GM04503 (cell line): ENCODE measurements around the gene AMPH.
A peak's percentile ranks its signal among the peaks of the same experiment; 100 is the strongest.
"Not testable (repeated sequence)": the region's sequence is repeated elsewhere in the genome, so short reads cannot be mapped to it uniquely, and the experiment has no call there.

Experiments used
- DNase-seq: peaks from one replicate; pipeline ENCODE4 v3.0.0-alpha.2; 2012; ENCODE audit warnings: low read depth

AMPH gene

DNA sequence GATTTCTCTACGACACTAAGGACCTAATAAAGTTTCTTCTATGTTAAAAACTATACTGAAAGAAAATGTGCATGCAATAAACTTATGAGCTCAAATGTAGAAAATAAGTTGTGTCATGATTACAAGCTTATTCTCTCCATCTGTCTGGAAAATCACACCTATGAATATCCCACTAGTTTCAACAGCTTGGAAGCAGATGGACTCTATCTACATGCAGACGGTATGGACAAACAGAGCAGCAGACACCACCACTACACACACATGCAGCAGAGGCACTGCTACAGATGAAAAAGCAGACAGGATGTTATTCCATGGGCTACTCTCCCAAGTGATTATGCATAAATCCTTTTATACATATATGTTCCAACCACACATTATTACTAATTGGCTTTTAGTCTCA lies 234.3 kb downstream of the AMPH start:
- DNase-seq, result no peak

DNA sequence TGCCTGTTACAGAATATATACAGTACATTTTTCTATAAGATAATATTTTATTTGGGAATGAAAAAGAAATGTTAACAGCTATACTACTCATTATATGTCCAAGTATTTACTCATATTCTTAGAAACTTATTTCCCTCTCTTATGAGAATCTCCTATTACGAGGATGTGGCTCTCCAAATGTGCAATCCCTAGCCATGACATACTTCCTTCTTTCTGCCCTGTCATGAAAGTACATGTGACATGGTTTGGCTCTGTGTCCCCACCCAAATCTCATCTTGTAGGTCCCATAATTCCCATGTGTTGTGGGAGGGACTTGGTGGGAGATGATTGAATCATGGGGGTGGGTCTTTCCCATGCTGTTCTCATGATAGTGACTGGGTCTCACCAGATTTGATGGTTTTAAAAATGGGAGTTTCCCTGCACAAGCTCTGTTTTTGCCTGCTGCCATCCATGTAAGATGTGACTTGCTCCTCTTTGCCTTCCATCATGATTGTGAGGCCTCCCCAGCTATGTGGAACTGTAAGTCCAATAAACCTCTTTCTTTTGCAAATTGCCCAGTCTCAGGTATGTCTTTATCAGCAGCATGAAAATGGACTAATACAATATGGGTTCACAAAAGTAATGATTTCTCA lies 235.1 kb downstream of the AMPH start:
- DNase-seq, result not testable (repeated sequence)

DNA sequence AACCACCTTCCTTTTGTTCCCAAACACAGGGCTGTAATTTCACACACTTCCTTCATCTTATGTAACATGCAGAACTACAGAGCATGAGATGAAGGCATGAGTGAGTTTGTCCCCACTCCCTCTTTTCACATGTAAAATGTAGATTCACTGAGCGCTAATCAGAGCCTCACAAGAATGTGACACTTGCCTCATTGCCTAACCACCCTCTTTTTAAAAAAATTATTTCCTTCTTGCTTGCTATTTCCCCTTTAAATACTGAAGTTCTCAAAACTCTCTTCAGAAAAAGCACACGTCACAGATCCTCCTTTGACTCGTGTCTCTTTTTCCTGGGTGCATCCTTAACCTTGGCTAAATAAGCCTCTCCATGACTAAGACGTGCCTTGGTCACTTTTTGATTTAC lies 236.5 kb downstream of the AMPH start:
- no peak for DNase-seq

DNA sequence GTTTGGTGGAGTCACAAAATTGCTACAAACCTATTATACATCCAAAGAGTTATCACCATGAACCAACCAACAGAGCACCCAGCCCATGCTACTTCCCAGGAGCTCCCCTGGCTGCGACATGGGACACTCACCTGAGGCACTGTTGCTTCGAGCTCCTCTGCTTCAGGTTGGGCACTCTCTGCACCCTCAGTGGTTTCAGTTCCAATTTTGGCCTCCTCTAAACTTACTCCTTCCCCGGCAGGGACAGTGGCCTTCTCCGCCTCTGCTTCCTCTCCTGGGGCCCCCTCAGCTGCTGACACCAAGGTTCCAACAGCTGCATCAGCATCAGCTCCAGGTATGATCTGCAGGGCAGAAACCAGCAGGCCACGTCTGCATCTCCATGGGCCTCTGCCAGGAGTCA lies 237.3 kb downstream of the AMPH start:
- no peak for DNase-seq

DNA sequence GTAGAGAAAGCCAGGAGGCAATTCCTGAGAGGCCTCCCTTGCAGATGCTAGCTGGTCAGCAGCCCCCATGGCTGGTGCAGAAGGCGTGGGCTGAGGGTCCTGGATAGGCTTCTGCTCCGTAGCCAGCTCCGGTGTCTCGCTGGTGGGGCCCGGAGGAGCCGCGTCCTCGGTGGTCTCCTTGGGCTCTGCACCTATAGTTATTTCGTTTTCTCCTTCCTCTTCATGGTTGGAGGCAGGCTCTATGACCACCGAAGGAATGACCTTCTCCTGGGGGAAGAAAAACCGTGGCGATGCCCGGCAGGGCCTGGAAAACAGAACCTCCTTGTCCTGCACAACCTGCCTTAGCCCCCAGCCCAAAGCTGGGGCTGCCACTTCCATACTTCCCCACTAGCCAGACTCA lies 239.4 kb downstream of the AMPH start:
- DNase-seq, result no peak

DNA sequence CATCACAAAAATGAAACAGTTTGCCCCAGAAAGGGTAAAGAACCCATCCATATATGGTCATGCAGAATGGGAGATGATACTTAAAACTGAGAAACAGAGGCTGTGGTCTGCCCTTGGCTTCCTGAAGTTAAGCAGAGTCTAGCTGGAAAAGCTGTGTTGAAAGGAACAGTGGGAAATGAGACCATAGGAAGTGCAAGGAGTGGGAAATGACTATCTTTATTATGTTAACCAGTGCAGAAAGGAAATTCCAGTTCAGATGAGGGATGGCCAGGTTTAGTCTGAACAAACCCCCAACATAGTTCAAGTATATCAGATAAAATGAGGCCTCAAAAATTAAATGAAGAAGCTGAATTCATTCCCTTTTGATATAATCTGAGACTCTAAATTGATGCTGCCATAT lies 245.5 kb downstream of the AMPH start:
- DNase-seq, result no peak

DNA sequence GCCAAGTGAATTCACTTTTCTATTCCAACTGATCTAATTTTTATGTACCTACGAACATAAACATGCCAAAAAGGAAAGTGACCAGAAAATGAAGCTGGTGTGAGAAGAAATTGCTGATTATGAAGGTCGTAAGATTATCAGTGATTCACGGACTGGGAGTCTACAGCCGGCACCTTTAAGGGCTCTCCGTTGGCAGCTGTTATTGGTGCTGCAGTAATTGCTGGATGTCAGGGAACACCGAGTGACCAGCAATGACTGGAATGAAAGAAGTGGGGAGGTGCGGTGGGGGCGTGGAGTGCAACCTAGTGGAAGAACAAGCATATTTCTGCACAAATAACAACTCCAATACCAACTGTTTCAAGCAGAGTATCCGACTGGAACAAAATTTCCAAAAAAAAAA lies 247.9 kb downstream of the AMPH start:
- DNase-seq, result no peak

DNA sequence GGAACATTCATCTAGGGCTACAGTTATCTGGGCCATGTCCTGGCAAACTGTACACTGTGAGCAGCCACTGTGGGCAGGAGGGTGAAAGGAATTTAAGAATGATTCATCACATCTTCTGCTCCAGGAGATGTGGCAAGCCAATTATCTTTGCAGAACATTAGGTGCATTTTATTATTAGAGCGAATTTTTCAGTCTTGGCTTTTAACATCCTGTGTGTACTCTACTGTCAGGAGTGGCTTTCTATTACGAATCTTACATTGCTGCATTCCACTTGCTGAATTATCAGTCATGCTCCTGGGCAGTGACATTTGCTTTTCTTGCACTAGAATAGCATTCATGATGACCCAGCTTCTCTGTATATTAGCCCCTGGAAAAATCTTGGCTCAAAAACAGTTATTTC lies 248.5 kb downstream of the AMPH start:
- DNase-seq, result peak; percentile 22

DNA sequence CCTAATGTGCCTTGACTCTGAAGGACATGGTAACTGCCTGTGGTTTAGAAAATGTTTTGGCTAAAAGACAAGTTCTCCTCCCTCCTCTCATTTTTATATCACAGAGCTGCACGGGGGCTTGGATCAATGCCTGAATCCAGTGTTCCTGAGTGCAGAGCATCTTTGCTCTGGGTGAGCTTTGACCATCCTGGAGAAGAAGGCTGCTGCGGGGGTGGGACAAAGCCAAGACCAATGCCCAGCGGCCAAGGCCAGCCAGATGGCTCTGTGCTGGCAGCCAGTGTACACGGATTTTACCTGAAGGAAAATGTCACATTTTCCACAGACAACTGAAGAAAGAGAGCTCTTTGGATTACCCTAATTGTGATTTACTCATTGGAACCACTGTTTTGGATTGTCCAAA lies 255.7 kb downstream of the AMPH start:
- DNase-seq, result no peak

DNA sequence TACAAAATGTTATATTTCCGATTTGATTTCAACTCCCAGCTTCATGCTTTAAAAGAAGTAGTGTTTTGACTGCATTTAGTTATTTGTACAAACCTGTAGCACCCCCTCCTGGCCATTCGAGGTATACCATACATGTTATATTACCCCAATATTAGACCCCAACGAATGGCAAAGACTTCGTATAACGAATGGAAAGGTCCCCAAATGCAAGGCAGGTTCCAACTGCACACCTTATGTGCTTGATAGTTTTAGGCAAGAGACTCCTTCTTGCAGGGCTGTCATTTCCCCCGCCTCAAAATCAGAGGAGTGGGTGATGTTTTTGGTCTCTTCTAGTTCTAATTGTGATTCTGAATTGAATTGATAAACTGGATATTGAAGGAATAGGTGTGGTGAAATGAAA lies 256.7 kb downstream of the AMPH start:
- DNase-seq, result no peak

DNA sequence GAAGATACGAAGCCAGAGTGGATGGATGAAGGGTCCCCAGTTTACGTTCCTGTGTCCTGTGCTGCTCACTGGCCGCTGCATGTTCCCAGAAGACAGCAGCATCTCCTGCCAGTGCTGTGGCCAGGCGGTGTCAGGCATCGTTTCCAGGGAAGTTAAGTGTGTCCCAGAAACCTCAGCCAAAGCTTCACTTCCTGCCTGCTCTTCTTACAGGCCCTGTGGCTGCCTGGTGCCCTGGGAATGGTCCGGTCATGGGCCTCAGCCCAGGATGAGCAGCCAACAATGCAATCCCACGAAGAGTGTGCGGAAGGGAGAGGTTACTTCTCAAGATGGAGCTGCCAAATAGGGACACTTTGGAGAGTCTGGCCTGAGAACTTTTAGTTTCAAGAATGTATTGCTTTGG lies 258.0 kb downstream of the AMPH start:
- DNase-seq, result no peak

DNA sequence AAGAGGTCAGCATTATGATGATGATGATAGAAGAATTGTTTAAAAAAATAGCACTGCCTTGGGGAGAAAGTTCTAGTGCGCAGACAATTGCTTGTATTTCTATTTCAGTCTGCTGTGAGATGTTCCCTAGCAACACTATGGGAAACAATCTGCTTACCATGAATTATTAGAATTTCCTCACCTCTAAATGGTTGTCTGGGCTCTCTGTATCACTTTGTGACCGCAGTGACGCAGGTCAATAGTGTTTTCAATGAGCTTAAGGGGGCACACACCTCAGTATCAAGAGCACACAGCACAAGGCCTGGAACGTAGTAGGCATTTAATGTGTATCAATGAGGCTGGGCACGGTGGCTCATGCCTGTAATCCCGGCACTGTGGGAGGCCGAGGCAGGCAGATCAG lies 258.9 kb downstream of the AMPH start:
- DNase-seq, result no peak

DNA sequence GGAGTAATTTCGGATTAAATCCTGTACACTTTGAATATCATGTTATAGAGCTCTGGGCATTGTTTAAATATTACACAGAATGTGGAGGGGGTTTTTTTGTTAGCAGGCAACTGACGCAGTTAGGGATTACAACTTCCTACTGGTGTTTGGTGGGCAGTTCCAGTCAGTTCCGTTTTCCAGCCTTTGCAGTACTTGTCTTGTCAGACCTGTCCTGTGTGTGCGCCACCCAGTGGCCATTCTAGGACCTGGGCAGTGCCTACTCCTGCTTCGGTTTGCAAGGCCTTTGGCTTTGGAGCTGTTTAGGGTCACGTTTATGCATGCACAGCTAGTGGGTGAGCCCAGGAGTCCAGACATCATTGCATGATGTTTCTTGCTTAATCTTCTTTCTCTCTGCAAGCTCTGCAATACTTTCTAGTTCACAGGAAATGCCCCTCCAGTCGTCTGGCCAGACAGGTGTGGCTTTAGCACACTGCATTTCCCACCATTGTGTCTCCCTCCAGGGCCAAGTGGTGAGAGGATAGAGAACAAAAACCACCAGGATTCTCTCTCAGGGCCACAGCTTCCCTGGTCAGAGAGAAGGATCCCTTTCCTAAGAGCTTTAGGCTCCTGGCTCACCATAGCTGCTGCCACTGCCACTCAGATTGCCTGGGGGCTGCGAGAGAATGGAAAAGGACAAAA lies 261.2 kb downstream of the AMPH start:
- DNase-seq, result peak; percentile 31

DNA sequence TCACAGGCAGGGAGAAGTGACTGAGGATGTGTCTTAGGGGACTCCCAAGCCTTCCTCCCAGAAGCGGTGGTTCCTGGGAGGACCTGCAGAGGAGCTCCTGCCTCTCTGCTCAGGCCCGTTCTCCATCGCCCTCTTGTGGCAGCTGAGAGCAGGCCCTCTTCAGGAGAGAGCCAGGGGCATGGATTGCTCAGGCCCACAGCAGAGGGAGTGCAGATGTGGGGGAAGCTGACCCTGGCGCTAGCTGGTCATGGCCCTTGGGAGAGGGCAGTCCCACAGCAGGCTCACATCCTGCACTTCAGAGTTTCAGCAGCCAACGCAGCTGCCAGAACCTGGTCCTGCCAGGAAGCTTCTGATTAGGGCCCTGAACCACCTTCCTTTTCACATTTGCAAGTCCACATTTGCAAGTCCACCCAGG lies 263.0 kb downstream of the AMPH start:
- no peak for DNase-seq

DNA sequence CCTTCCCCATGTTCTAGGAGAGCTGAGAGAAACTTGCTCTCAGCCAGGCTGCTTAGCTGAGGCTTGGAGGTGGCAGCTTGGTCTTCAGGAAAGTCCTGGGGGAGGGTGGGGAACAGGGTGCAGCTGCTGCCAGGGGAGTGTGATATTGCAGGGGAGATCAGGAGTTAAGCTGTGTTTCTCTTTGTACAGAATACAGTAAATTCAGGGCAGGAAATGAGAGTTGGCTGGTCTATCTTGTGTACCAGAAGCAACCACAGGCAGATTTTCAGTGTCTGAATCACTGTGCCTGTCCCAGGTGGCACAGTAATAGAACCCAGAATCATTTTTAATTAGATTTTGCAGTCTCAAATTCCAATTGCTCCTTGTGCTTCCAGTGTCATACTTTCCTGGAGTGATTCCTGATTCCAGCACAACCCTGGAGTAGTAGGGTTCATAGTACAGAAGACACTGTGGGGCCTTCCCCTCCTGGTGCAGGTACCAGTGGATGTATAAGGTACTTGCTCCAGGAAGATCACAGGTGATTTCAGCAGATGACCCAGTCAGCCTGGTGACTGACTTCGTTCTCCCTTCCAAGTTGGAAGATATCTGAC lies 263.8 kb downstream of the AMPH start:
- no peak for DNase-seq

DNA sequence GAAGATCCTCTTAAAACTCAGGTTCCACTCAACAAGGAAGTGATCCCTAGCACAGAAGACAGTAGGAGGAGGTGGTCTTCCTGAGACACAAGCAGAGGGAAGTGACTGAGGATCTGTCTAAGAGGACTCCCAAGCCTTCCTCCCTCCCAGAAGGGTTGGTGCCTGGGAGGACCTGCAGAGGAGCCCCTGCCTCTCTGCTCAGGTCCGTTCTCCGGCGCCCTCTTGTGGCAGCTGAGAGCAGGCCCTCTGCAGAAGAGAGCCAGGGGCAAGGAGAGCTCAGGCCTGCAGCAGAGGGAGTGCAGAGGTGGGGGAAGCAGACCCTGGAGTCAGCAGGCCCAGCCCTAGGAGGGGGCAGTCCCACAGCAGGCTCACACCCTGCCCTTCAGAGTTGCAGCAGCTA lies 267.8 kb downstream of the AMPH start:
- not testable (repeated sequence) for DNase-seq

DNA sequence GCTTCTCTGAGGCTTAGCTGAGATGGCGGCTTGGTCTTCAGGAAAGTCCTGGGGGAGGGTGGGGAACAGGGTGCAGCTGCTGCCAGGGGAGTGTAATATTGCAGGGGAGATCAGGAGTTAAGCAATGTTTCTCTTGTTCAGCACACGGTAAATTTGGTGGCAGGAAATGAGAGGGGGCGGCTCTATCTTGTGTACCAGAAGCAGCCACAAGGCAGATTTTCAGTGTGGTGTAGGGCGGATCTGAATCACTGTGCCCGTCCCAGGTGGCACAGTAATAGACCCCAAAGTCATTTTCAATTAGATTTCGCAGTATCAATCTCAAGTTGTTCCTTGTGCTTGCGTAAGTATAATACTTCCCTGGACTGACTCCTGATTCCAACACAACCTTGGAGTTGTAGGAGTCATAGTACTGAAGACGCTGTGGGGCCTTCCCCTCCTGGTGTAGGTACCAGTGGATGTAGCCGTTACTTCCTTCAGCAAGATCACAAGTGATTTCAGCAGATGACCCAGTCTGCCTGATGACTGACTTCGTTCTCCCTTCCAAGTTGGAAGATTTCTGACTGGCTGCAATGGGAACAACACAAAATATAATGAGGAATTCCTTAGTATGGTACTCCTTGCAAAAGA lies 268.4 kb downstream of the AMPH start:
- DNase-seq, result not testable (repeated sequence)

DNA sequence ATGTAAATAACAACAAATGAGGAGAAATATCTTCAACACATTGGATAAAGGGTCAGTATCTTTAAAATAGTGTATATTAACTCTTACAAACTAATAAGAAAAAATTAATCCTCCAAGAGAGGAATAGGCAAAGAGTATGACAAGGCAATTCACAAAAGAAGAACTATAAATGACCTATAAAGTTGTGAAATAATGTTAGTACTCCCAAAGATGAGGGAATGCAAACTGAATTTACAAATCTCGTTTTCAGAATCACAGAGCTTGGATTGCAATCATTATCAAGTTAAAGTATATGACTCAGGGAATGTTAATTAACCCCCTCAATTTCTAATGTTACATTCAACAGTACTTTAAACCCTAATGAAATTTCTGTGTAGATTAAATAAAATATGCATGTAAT lies 270.4 kb downstream of the AMPH start:
- no peak for DNase-seq

DNA sequence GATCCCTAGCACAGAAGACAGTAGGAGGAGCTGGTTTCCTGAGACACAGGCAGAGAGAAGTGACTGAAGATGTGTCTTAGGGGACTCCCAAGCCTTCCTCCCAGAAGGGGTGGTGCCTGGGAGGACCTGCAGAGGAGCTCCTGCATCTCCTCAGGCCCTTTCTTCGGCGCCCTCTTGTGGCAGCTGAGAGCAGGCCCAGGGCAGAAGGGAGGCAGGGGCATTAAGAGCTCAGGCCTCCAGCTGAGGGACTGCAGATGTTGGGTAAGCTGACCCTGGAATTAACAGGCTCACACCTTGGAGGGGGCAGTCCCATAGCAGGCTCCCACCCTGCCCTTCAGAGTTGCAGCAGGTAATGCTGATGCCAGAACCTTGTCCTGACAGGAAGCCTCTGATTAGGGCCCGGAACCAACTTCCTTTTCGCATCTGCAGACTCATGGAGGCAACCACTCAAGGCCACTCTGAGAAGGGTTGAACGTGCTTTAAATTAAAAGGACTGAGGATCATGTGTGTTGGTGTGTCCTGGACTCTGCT lies 272.0 kb downstream of the AMPH start:
- not testable (repeated sequence) for DNase-seq

DNA sequence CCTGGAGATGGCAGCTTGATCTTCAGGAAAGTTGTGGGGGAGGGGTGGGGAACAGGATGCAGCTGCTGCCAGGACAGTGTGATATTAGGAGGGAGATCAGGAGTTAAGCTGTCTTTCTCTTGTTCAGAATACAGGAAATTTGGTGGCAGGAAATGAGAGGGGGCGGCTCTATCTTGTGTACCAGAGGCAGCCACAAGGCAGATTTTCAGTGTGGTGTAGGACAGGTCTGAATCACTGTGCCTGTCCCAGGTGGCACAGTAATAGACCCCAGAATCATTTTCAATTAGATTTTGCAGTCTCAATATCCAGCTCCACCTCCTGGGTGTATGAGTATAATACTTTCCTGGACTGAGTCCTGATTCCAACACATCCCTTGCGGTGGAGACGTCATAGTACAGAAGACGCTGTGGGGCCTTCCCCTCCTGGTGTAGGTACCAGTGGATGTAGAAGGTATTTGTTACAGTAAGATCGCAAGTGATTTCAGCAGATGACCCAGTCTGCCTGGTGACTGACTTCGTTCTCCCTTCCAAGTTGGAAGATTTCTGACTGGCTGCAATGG lies 272.8 kb downstream of the AMPH start:
- not testable (repeated sequence) for DNase-seq

DNA sequence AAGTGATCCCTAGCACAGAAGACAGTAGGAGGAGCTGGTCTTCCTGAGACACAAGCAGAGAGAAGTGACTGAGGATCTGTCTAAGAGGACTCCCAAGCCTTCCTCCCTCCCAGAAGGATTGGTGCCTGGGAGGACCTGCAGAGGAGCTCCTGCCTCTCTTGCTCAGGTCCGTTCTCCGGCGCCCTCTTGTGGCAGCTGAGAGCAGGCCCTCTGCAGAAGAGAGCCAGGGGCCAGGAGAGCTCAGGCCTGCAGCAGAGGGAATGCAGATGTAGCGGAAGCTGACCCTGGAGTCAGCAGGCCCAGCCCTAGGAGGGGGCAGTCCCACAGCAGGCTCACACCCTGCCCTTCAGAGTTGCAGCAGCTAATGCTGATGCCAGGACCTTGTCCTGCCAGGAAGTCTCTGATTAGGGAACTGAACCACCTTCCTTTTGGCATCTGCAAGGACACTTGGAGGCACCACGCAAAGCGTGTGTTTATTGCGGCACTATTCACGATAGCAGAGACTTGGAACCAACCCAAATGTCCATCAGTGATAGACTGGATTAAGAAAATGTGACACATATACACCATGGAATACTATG lies 276.8 kb downstream of the AMPH start:
- DNase-seq, result not testable (repeated sequence)

DNA sequence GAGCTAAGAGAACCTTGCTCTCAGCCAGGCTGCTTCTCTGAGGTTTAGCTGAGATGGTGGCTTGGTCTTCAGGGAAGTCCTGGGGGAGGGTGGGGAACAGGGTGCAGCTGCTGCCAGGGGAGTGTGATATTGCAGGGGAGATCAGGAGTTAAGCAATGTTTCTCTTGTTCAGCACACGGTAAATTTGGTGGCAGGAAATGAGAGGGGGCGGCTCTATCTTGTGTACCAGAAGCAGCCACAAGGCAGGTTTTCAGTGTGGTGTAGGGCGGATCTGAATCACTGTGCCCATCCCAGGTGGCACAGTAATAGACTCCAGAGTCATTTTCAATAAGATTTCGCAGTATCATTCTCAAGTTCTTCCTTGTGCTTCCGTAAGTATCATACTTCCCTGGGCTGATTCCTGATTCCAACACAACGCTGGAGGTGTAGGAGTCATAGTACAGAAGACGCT lies 277.7 kb downstream of the AMPH start:
- not testable (repeated sequence) for DNase-seq
